Measurements from ENCODE around the gene NRXN3. TPM values are rescaled to one million over a fixed set of nuclear protein-coding genes. Genes with fewer than 3 reads are reported as not detected.

Gene NRXN3
- total and polyA plus RNA-seq, 2 experiments from 2014 or later: 1.0 to 1.8 TPM

- Histone ChIP-seq H3K4me1 (ENCODE audit: insufficient read depth) (peaks cover 6% of the 10 kb centered on the region), H4K20me1 (replicated peaks; ENCODE audit: insufficient read depth) (no peaks in the 10 kb centered on the region), H3K4me2 (no peak overlapping the region), H3K36me3 (ENCODE audit: insufficient read depth) (no peaks in the 10 kb centered on the region), H3K9me2 (ENCODE audit: insufficient read depth) (no peaks in the 10 kb centered on the region), H2AFZ (no peak overlapping the region), H3F3A (replicated peaks; ENCODE audit: low read depth) (no peaks in the 10 kb centered on the region), H3K79me2 (replicated peaks; ENCODE audit: insufficient read depth) (no peaks in the 10 kb centered on the region), H3K4me3 (no peak overlapping the region), H3K27me3 (ENCODE audit: insufficient read depth) (no peaks in the 10 kb centered on the region), H3K27ac (ENCODE audit: low read depth) (no peak overlapping the region)
- no peak for TF ChIP-seq ZNF114 (CRISPR knock-in tag; IDR thresholded peaks at IDR 0.05)
- no peak for TF ChIP-seq EZH2 (IDR thresholded peaks at IDR 0.05; ENCODE audit: low read depth, unreplicated experiment)
- TF ChIP-seq CTCF (conservative IDR thresholded peaks at IDR 0.05; ENCODE audit: low read depth in 2 of 2): peak; percentile 60 to 80
- no peaks in the 10 kb centered on the region for H3K9me3 Mint-ChIP-seq
- H3K36me3 Mint-ChIP-seq (ENCODE audit: low read depth): no peaks in the 10 kb centered on the region
- peak; percentile 61 for DNase-seq (ENCODE audit: low spot score)
- ATAC-seq: peak; percentile 93
- H3K4me3 Mint-ChIP-seq: no peak overlapping the region
- H3K27me3 Mint-ChIP-seq (ENCODE audit: insufficient read depth, low read depth, poor library complexity): peaks cover 3% of the 10 kb centered on the region
- H3K27ac Mint-ChIP-seq: no peak overlapping the region
- H3K4me1 Mint-ChIP-seq: peaks cover 27% of the 10 kb centered on the region
Measured at GRCh38 chr14:78154827-78155226, 15.3 kb upstream of the NRXN3 start.

- H3K36me3 ChIP-seq (ENCODE audit: insufficient read depth): no peaks in the 10 kb centered on the region
- DNase-seq (ENCODE audit: low spot score): no peak
- H3K36me3 Mint-ChIP-seq (ENCODE audit: low read depth): no peaks in the 10 kb centered on the region
- TF ChIP-seq, protein P1, sequence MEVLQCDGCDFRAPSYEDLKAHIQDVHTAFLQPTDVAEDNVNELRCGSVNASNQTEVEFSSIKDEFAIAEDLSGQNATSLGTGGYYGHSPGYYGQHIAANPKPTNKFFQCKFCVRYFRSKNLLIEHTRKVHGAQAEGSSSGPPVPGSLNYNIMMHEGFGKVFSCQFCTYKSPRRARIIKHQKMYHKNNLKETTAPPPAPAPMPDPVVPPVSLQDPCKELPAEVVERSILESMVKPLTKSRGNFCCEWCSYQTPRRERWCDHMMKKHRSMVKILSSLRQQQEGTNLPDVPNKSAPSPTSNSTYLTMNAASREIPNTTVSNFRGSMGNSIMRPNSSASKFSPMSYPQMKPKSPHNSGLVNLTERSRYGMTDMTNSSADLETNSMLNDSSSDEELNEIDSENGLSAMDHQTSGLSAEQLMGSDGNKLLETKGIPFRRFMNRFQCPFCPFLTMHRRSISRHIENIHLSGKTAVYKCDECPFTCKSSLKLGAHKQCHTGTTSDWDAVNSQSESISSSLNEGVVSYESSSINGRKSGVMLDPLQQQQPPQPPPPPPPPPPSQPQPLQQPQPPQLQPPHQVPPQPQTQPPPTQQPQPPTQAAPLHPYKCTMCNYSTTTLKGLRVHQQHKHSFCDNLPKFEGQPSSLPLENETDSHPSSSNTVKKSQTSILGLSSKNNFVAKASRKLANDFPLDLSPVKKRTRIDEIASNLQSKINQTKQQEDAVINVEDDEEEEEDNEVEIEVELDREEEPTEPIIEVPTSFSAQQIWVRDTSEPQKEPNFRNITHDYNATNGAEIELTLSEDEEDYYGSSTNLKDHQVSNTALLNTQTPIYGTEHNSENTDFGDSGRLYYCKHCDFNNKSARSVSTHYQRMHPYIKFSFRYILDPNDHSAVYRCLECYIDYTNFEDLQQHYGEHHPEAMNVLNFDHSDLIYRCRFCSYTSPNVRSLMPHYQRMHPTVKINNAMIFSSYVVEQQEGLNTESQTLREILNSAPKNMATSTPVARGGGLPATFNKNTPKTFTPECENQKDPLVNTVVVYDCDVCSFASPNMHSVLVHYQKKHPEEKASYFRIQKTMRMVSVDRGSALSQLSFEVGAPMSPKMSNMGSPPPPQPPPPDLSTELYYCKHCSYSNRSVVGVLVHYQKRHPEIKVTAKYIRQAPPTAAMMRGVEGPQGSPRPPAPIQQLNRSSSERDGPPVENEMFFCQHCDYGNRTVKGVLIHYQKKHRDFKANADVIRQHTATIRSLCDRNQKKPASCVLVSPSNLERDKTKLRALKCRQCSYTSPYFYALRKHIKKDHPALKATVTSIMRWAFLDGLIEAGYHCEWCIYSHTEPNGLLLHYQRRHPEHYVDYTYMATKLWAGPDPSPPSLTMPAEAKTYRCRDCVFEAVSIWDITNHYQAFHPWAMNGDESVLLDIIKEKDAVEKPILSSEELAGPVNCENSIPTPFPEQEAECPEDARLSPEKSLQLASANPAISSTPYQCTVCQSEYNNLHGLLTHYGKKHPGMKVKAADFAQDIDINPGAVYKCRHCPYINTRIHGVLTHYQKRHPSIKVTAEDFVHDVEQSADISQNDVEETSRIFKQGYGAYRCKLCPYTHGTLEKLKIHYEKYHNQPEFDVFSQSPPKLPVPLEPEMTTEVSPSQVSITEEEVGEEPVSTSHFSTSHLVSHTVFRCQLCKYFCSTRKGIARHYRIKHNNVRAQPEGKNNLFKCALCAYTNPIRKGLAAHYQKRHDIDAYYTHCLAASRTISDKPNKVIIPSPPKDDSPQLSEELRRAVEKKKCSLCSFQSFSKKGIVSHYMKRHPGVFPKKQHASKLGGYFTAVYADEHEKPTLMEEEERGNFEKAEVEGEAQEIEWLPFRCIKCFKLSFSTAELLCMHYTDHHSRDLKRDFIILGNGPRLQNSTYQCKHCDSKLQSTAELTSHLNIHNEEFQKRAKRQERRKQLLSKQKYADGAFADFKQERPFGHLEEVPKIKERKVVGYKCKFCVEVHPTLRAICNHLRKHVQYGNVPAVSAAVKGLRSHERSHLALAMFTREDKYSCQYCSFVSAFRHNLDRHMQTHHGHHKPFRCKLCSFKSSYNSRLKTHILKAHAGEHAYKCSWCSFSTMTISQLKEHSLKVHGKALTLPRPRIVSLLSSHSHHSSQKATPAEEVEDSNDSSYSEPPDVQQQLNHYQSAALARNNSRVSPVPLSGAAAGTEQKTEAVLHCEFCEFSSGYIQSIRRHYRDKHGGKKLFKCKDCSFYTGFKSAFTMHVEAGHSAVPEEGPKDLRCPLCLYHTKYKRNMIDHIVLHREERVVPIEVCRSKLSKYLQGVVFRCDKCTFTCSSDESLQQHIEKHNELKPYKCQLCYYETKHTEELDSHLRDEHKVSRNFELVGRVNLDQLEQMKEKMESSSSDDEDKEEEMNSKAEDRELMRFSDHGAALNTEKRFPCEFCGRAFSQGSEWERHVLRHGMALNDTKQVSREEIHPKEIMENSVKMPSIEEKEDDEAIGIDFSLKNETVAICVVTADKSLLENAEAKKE (CRISPR knock-in tag; IDR thresholded peaks at IDR 0.05): no peak
- TF ChIP-seq, protein P2, sequence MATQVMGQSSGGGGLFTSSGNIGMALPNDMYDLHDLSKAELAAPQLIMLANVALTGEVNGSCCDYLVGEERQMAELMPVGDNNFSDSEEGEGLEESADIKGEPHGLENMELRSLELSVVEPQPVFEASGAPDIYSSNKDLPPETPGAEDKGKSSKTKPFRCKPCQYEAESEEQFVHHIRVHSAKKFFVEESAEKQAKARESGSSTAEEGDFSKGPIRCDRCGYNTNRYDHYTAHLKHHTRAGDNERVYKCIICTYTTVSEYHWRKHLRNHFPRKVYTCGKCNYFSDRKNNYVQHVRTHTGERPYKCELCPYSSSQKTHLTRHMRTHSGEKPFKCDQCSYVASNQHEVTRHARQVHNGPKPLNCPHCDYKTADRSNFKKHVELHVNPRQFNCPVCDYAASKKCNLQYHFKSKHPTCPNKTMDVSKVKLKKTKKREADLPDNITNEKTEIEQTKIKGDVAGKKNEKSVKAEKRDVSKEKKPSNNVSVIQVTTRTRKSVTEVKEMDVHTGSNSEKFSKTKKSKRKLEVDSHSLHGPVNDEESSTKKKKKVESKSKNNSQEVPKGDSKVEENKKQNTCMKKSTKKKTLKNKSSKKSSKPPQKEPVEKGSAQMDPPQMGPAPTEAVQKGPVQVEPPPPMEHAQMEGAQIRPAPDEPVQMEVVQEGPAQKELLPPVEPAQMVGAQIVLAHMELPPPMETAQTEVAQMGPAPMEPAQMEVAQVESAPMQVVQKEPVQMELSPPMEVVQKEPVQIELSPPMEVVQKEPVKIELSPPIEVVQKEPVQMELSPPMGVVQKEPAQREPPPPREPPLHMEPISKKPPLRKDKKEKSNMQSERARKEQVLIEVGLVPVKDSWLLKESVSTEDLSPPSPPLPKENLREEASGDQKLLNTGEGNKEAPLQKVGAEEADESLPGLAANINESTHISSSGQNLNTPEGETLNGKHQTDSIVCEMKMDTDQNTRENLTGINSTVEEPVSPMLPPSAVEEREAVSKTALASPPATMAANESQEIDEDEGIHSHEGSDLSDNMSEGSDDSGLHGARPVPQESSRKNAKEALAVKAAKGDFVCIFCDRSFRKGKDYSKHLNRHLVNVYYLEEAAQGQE (IDR thresholded peaks at IDR 0.05; ENCODE audit: unreplicated experiment): no peak
- TF ChIP-seq ETS1 (IDR thresholded peaks at IDR 0.05): no peak
- TF ChIP-seq CREB1 (CRISPR knock-in tag; IDR thresholded peaks at IDR 0.05; ENCODE audit: low read depth): no peak
- no peak for TF ChIP-seq JUNB (IDR thresholded peaks at IDR 0.05; ENCODE audit: unreplicated experiment)
- TF ChIP-seq STAT1 (IDR thresholded peaks at IDR 0.05; ENCODE audit: unreplicated experiment): no peak
- TF ChIP-seq EZH2phosphoT487 (IDR thresholded peaks at IDR 0.05; ENCODE audit: unreplicated experiment): no peak
- TF ChIP-seq ZNF114 (CRISPR knock-in tag; IDR thresholded peaks at IDR 0.05): no peak
Measured at GRCh38 chr14:78156196-78156595, 14.0 kb upstream of the NRXN3 start.

More at GRCh38 chr14:78156196-78156595, 14.0 kb upstream of the NRXN3 start:
- Mint-ChIP-seq H3K4me1 (peaks cover 27% of the 10 kb centered on the region), H3K9me3 (no peaks in the 10 kb centered on the region), H3K4me3 (no peak overlapping the region), H3K27me3 (ENCODE audit: insufficient read depth, low read depth, poor library complexity) (peaks cover 3% of the 10 kb centered on the region), H3K27ac (no peak overlapping the region)
- ATAC-seq: no peak
- H4K20me1 ChIP-seq (replicated peaks; ENCODE audit: insufficient read depth): no peaks in the 10 kb centered on the region
- H3K4me1 ChIP-seq (ENCODE audit: insufficient read depth): peaks cover 6% of the 10 kb centered on the region
- no peaks in the 10 kb centered on the region for H3K9me2 ChIP-seq (ENCODE audit: insufficient read depth)
- no peak overlapping the region for H3K4me2 ChIP-seq
- no peak overlapping the region for H3K27ac ChIP-seq (ENCODE audit: low read depth)
- H2AFZ ChIP-seq: no peak overlapping the region
- H3K27me3 ChIP-seq (ENCODE audit: insufficient read depth): no peaks in the 10 kb centered on the region
- H3K4me3 ChIP-seq: no peak overlapping the region
- H3K79me2 ChIP-seq (replicated peaks; ENCODE audit: insufficient read depth): no peaks in the 10 kb centered on the region
- H3F3A ChIP-seq (replicated peaks; ENCODE audit: low read depth): no peaks in the 10 kb centered on the region

Measured in GM23338 (cell line).